Measurements from ENCODE around the gene AOC2.

DNA sequence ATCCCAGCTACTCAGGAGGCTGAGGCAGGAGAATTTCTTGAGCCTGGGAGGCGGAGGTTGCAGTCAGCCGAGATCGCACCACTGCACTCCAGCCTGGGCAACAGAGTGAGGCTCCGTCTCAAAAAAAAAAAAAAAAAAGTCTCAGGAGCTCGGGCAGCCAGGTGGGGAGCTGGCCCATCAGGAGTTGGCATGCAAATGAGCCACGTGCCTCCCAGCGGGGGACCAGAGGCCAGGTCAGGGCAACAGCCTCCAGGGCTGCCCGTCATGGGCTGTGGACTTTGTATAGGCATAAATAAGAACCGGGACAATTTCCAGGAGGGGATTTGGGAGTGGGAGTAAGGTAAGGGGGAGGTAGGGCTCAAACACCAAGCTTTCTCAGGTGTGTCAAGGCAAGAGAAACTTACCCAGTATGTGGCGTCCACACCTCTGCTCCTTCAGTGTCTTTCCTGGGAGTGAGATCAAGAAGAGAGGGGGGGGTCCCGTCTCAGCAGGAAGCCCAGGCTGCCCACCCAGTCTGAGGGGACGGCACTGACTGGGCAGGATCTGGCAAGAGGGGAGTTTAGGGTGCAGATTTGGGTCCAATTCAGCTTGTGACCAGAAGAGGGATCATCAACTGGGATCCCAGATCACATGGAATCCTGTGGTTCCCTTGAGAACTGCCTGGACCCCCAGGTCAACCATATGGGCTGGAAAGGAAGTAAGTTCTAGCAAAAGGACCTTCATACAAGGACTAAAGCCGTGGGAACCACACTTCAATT is 33.9 kb downstream of the AOC2 start:
- TF ChIP-seq POLR2A (IDR thresholded peaks at IDR 0.05), result no peak
- TF ChIP-seq, protein P1, sequence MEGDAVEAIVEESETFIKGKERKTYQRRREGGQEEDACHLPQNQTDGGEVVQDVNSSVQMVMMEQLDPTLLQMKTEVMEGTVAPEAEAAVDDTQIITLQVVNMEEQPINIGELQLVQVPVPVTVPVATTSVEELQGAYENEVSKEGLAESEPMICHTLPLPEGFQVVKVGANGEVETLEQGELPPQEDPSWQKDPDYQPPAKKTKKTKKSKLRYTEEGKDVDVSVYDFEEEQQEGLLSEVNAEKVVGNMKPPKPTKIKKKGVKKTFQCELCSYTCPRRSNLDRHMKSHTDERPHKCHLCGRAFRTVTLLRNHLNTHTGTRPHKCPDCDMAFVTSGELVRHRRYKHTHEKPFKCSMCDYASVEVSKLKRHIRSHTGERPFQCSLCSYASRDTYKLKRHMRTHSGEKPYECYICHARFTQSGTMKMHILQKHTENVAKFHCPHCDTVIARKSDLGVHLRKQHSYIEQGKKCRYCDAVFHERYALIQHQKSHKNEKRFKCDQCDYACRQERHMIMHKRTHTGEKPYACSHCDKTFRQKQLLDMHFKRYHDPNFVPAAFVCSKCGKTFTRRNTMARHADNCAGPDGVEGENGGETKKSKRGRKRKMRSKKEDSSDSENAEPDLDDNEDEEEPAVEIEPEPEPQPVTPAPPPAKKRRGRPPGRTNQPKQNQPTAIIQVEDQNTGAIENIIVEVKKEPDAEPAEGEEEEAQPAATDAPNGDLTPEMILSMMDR (IDR thresholded peaks at IDR 0.05), result no peak

All from vagina (tissue), 2 donors.